Measurements from ENCODE around the gene SUN2. TPM values are rescaled to one million over a fixed set of nuclear protein-coding genes. Genes with fewer than 3 reads are reported as not detected.

Gene SUN2
- total RNA-seq, 3 donors from 2014 or later = 173 to 577 (median 266) TPM

GRCh38 chr22:38748487-38749136 is 7.2 kb downstream of the SUN2 start:
- Histone ChIP-seq H3K4me1 (peaks cover 4 to 28% of the 10 kb centered on the region in 2 donors), H3K27me3 (no peaks in the 10 kb centered on the region), H3K4me3 (no peak overlapping the region), H3K36me3 (peaks cover 26% of the 10 kb centered on the region), H3K27ac (peak overlapping the region in 1 of 2 donors; percentile 6), H3K9me3 (no peaks in the 10 kb centered on the region)
- intact Hi-C loops (cut with DNase I; ENCODE audit: low total_unique reads) = no loop called here
- TF ChIP-seq POLR2AphosphoS5 (IDR thresholded peaks at IDR 0.05) (no peak), CTCF (IDR thresholded peaks at IDR 0.05) (no peak), POLR2A (IDR thresholded peaks at IDR 0.05) (no peak)
- DNase-seq (ENCODE audit: low spot score in 2 of 2) = no peak

- Histone ChIP-seq H3K4me1 (peaks cover 0 to 7% of the 10 kb centered on the region in 2 donors), H3K36me3 (peaks cover 40% of the 10 kb centered on the region), H3K4me3 (no peak overlapping the region), H3K9me3 (no peaks in the 10 kb centered on the region), H3K27ac (no peak overlapping the region), H3K27me3 (no peaks in the 10 kb centered on the region)
- intact Hi-C loops (cut with DNase I; ENCODE audit: low total_unique reads) = no loop called here
- no peak for DNase-seq (ENCODE audit: low spot score in 2 of 2)
- TF ChIP-seq POLR2A (IDR thresholded peaks at IDR 0.05) (no peak), POLR2AphosphoS5 (IDR thresholded peaks at IDR 0.05) (no peak), CTCF (IDR thresholded peaks at IDR 0.05) (no peak)
These were observed 9.9 kb downstream of the SUN2 start for GRCh38 chr22:38745676-38746460.

GRCh38 chr22:38744981-38745380 is 10.8 kb downstream of the SUN2 start:
- no peak for DNase-seq (ENCODE audit: low spot score in 2 of 2)
- Histone ChIP-seq H3K4me3 (no peak overlapping the region), H3K9me3 (no peaks in the 10 kb centered on the region), H3K4me1 (no peaks in the 10 kb centered on the region), H3K27me3 (no peaks in the 10 kb centered on the region), H3K27ac (no peak overlapping the region), H3K36me3 (peaks cover 42% of the 10 kb centered on the region)
- no peak for TF ChIP-seq POLR2A (IDR thresholded peaks at IDR 0.05)
- no peak for TF ChIP-seq POLR2AphosphoS5 (IDR thresholded peaks at IDR 0.05)
- no peak for TF ChIP-seq CTCF (IDR thresholded peaks at IDR 0.05)
- intact Hi-C loops (cut with DNase I; ENCODE audit: low total_unique reads) = loop anchor here (5.0 kb wide), 1 partner anchor 897 kb away; no protein-coding TSS in a partner anchor

- Histone ChIP-seq H3K4me1 (no peaks in the 10 kb centered on the region), H3K36me3 (peaks cover 55% of the 10 kb centered on the region), H3K27ac (no peak overlapping the region), H3K27me3 (no peaks in the 10 kb centered on the region), H3K9me3 (no peaks in the 10 kb centered on the region), H3K4me3 (no peak overlapping the region)
- DNase-seq (ENCODE audit: low spot score in 2 of 2) = no peak
- TF ChIP-seq POLR2A (IDR thresholded peaks at IDR 0.05) (no peak), POLR2AphosphoS5 (IDR thresholded peaks at IDR 0.05) (no peak), CTCF (IDR thresholded peaks at IDR 0.05) (no peak)
- intact Hi-C loops (cut with DNase I; ENCODE audit: low total_unique reads) = loop anchor here (5.0 kb wide), 1 partner anchor 900 kb away; no protein-coding TSS in a partner anchor
These were observed 13.4 kb downstream of the SUN2 start for GRCh38 chr22:38742176-38742942.
